Measurements from ENCODE around the gene FIBP.

FIBP gene

DNA sequence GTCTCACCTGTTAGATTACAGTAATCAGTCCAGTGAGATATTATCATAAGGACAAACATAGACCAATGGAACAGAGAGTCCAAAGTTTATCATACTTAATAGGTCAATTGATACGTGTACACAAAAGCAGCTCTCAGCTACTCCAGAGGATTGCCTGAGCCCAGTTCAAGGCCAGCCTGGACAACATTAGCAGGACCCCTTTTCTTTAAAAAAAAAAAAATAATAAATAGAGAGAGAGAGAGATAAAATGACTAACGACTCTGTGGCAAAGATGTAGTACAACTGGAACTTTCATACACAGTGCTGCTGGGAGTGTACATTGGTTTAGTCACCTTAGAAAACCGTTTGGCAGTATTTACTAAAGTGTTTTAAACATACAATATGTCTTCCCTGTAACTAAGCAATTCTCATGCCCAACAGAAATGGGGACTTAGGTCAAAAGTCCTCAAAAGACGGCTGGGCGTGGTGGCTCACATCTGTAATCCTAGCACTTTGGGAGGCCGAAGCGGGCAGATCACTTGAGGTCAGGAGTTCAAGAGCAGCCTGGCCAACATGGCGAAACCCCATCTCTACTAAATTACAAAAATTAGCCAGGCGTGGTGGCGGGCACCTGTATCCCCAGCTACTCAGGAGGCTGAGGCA lies 43.9 kb downstream of the FIBP start:
- DNase-seq (ENCODE audit: low spot score) = no peak

DNA sequence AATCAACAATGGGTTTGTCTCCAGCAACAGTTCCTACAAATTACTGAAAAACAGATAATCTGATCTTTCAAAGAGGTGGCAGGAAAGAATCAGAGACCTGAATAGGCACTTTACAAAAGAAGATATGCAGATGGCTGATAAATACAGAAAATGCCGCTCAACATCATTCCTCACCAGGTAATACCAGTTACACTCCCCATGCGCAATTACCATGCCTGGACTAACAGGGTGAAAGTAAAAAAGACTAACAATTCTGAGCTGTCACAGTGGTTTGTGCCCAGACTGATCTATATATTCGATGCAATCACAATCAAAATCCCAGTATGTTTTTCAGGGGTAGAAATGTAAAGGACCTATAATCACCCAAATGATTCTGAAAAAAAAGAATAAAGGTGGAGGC lies 44.5 kb downstream of the FIBP start:
- no peak for DNase-seq (ENCODE audit: low spot score)

DNA sequence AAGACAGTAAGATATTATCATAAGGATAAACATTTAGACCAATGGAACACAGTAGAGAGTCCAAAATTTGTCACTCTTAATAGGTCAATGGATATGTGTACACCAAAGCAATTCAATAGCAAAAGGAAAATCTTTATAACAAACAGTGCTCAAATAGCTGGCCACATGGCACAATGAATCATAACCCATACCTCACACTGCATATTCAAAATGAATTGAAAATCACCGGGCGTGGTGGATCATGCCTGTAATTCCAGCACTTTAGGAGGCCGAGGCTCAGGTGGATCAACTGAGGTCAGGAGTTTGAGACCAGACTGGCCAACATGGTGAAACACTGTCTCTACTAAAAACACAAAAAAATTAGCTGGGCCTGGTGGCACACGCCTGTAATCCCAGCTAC lies 46.1 kb downstream of the FIBP start:
- DNase-seq (ENCODE audit: low spot score) = no peak

GRCh38 chr11:65834202-65834601 lies 54.1 kb downstream of the FIBP start:
- DNase-seq (ENCODE audit: low spot score) = no peak

Measured in COLO829 (cell line).